ENCODE data around the gene TMSB4X.
A peak's percentile ranks its signal among the peaks of the same experiment; 100 is the strongest.
"Not testable (repeated sequence)": the region's sequence is repeated elsewhere in the genome, so short reads cannot be mapped to it uniquely, and the experiment has no call there.

Gene TMSB4X

GRCh38 chrX:12974796-12975669 is at the start of gene TMSB4X:
Gene TMSB4X, plus strand, starts transcription at chrX:12975110.
- DNase-seq, result peak; percentile 49

GRCh38 chrX:12929701-12930100 is 45.2 kb upstream of the TMSB4X start:
- DNase-seq, result no peak

- DNase-seq, result no peak
Measured at GRCh38 chrX:12930150-12930549, 44.8 kb upstream of the TMSB4X start.

DNA sequence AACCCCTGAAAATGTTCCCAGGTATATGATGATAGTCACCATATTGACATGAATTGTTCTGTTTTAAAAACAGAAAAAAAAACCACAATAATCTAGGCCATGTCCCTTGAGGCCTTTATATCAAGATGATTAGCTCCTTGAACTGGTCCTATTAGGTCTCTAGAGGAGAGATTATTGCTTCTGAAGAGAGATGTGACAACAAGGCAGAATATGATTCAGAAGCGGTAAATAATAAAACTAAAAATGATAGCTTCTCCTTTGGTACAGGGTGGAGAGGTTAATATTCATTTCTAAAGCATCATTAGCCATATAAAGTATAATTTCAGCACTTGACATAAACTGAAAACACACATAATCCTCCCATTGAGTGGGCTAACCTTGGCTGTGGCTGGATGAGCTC is 42.7 kb upstream of the TMSB4X start:
- no peak for DNase-seq

GRCh38 chrX:12934850-12935249 is 40.1 kb upstream of the TMSB4X start:
- no peak for DNase-seq

DNA sequence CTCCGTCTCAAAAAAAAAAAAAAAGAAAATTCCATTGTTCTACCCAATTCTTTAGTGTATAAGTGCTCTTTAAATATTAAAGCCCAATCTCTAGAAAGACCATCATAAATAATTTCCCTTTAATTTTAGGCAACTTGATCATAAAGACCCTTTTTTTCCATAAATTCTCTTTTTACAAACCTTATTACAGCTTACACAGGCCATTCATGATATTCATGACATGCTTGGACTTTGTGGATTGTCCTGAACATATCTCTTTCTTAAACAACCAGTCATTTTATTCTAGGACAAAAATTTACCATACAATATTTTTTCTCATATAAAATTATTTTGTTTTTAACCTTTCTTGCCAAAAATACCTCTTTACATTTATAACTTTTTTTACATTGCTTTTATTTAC is 38.0 kb upstream of the TMSB4X start:
- no peak for DNase-seq

GRCh38 chrX:12940471-12940870 is 34.4 kb upstream of the TMSB4X start:
- DNase-seq, result not testable (repeated sequence)

DNA sequence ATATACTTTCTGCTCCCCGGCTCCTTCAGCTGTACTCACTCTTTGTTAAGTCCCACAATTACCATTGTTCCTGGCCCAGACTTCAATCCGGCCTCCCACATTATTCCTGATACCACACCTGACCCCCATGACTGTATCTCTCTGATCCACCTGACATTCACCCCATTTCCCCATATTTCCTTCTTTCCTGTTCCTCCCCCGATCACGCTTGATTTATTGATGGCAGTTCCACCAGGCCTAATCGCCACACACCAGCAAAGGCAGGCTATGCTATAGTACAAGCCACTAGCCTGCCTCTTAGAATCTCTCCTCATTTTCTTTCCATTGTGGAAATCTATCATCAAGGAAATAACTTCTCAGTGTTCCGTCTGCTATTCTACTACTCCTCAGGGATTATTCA is 31.3 kb upstream of the TMSB4X start:
- DNase-seq, result not testable (repeated sequence)

- not testable (repeated sequence) for DNase-seq
Measured at GRCh38 chrX:12944452-12944851, 30.5 kb upstream of the TMSB4X start.

DNA sequence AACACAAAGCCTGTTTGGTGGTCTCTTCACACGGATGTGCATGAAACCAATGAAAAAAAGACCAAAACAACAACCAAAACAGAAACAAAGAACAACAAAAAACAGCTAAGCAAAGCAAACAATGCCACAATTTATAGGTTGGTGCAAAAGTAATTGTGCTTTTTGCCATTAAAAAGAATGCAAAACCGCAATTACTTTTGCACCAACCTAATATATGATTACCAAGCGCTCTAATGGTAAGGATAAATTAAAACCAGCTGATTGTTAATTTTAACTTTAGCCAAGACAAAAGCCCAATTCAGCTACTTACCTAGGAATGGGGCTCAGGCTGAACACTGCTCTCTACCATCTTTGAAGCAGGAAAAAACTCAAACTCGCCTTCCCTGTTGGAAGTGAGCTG is 29.4 kb upstream of the TMSB4X start:
- no peak for DNase-seq

- DNase-seq, result no peak
Measured at GRCh38 chrX:12946406-12946805, 28.5 kb upstream of the TMSB4X start.

- no peak for DNase-seq
Measured at GRCh38 chrX:12946838-12947544, 27.9 kb upstream of the TMSB4X start.

GRCh38 chrX:12947545-12948235 is 27.2 kb upstream of the TMSB4X start:
- DNase-seq, result no peak

GRCh38 chrX:12948495-12948894 is 26.4 kb upstream of the TMSB4X start:
- DNase-seq, result no peak

GRCh38 chrX:12949205-12949926 is 25.5 kb upstream of the TMSB4X start:
- DNase-seq, result no peak

- peak; percentile 4 for DNase-seq
Measured at GRCh38 chrX:12949927-12950656, 24.8 kb upstream of the TMSB4X start.

DNA sequence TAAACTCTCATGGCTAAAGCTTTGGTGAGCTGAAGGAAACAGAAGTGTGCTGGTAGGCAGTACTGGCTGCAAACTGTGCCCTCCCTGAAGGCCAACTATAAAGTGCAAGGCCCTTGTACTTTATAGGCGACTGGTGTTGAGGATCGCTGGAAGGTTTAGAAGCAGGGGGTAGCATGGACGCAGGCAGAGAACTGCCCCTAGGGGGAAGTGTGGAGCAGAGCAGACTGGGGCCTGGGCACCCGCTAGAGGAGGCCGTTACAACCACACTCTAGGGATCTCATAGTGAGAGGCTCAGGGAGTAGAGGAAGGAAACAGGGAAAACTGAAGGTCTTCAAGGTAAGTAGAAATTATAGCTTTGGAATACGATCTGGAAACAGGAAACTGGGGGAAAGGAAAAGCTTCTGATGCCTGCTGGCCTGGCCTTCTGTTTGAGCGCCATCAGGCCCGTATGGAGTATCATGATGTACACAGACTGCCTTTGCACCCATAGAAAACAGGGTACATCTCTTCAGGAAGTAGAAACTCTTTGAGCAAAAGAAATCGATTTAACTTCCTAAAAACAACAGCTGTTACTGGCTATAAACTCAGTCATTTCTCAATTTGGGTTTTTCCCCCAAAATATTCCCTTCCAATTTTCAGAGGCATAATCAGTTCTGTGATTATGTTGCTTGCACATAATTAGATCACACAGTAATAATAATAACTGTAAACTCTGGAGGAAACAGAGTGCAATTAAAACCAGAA is 23.9 kb upstream of the TMSB4X start:
- DNase-seq, result peak; percentile 3

GRCh38 chrX:12951595-12951975 is 23.3 kb upstream of the TMSB4X start:
- no peak for DNase-seq

GRCh38 chrX:12953420-12953819 is 21.5 kb upstream of the TMSB4X start:
- no peak for DNase-seq

DNA sequence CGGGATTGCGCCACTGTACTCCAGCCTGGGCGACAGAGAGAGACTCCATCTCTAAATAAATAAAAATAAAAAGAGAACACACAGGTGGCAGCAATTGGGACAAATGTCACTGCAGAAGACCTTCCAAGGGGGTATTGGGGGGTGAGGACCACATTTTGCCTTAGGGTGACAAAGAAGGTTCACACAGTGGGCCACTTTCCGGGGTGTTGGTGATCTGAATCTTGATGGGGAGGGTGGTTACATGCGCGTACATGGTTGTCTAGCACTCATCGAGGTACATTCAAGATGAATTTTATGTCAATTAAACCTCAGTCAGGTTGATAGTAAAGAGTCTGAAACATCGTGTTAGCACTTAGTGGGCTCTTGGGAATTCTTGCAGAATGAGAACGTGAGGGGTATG is 20.5 kb upstream of the TMSB4X start:
- no peak for DNase-seq

DNA sequence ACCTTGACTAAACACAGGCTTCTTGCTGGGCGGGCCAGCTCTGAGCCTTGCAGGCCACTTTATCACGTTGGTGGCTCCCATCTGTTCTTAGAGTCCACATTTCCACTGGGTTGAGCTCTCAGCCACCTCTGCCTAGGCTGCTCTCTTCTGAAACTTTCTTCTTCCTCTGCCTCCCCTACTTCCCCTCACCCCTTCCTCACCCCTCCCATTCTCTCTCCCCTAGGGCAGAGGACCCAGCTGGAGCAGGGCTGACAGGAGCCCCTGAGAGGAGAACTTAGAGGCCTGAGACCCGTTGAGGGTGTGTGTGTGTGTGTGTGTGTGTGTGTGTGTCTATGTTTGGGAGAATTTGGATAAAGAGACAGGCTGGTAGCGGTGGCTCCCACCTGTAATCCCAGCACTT is 19.9 kb upstream of the TMSB4X start:
- DNase-seq, result peak; percentile 2
